H9 (cell line): ENCODE results near the gene PLA2G5. TPM values are rescaled to one million over a fixed set of nuclear protein-coding genes. Genes with fewer than 3 reads are reported as not detected.
A peak's percentile ranks its signal among the peaks of the same experiment; 100 is the strongest.

Experiments used
- DNase-seq: peaks from one replicate; pipeline ENCODE4 v3.0.0-alpha.2; 2017
- H2AFZ ChIP-seq: one replicate; pipeline ENCODE4 v1.6.1; 2013; ENCODE audit warnings: mild to moderate bottlenecking, low read length, control low read depth, moderate library complexity
- H2AK5ac ChIP-seq: 2 replicates; pipeline ENCODE4 v1.6.1; 2013; ENCODE audit warnings: low read length, control low read depth, mixed read lengths; ENCODE audit not compliant: insufficient read length
- H2BK120ac ChIP-seq: one replicate; pipeline ENCODE4 v1.6.1; 2013; ENCODE audit warnings: low read depth, mild to moderate bottlenecking, low read length, control low read depth, inconsistent platforms; ENCODE audit not compliant: poor library complexity, severe bottlenecking
- H2BK12ac ChIP-seq: 2 replicates; pipeline ENCODE4 v1.6.1; 2013; ENCODE audit warnings: low read length, control low read depth, mixed read lengths, low read depth; ENCODE audit not compliant: insufficient read length
- H2BK15ac ChIP-seq: 2 replicates; pipeline ENCODE4 v1.6.1; 2013; ENCODE audit warnings: low read depth, low read length, control low read depth
- H2BK20ac ChIP-seq: one replicate; pipeline ENCODE4 v1.6.1; 2013; ENCODE audit warnings: low read depth, mild to moderate bottlenecking, low read length, control low read depth, inconsistent platforms; ENCODE audit not compliant: poor library complexity, severe bottlenecking
- H2BK5ac ChIP-seq: 2 replicates; pipeline ENCODE4 v1.6.1; 2013; ENCODE audit warnings: low read length, control low read depth, mixed read lengths; ENCODE audit not compliant: insufficient read length
- H3K14ac ChIP-seq: 2 replicates; pipeline ENCODE4 v1.6.1; 2013; ENCODE audit warnings: low read length, control low read depth; ENCODE audit not compliant: insufficient read depth
- H3K18ac ChIP-seq: 2 replicates; pipeline ENCODE4 v1.6.1; 2013; ENCODE audit warnings: low read depth, mild to moderate bottlenecking, mixed read lengths, low read length, control low read depth; ENCODE audit not compliant: insufficient read length
- H3K23ac ChIP-seq: 2 replicates; pipeline ENCODE4 v1.6.1; 2013; ENCODE audit warnings: low read length, control low read depth, mixed read lengths, low read depth; ENCODE audit not compliant: insufficient read length
- H3K23me2 ChIP-seq: 2 replicates; pipeline ENCODE4 v1.6.1; 2013; ENCODE audit warnings: low read depth, mild to moderate bottlenecking, mixed read lengths, low read length, control low read depth; ENCODE audit not compliant: insufficient read length, poor library complexity, severe bottlenecking
- H3K27ac ChIP-seq: 2 replicates; pipeline ENCODE4 v1.5.1; 2013; ENCODE audit warnings: low read length, control low read depth, mixed read lengths, low read depth; ENCODE audit not compliant: insufficient read length
- H3K27me3 ChIP-seq: 2 replicates; pipeline ENCODE4 v1.6.1; 2013; ENCODE audit warnings: low read length, control low read depth, inconsistent platforms; ENCODE audit not compliant: insufficient read depth
- H3K4ac ChIP-seq: 2 replicates; pipeline ENCODE4 v1.6.1; 2013; ENCODE audit warnings: low read depth, mild to moderate bottlenecking, control low read depth, inconsistent platforms, low read length, moderate library complexity
- H3K4me1 ChIP-seq: 2 replicates; pipeline ENCODE4 v1.6.1; 2013; ENCODE audit warnings: low read length, control low read depth, inconsistent platforms; ENCODE audit not compliant: insufficient read depth
- H3K4me2 ChIP-seq: 2 replicates; pipeline ENCODE4 v1.6.1; 2013; ENCODE audit warnings: low read length, control low read depth, mixed read lengths; ENCODE audit not compliant: insufficient read length, insufficient read depth
- H3K56ac ChIP-seq: 2 replicates; pipeline ENCODE4 v1.6.1; 2013; ENCODE audit warnings: low read depth, mild to moderate bottlenecking, mixed read lengths, low read length, control low read depth; ENCODE audit not compliant: insufficient read length
- H3K79me1 ChIP-seq: 2 replicates; pipeline ENCODE4 v1.6.1; 2013; ENCODE audit warnings: low read depth, mild to moderate bottlenecking, moderate library complexity, low read length, control low read depth, inconsistent platforms; ENCODE audit not compliant: insufficient read depth, poor library complexity, severe bottlenecking
- H3K79me2 ChIP-seq: 2 replicates; pipeline ENCODE4 v1.6.1; 2013; ENCODE audit warnings: low read length, control low read depth, inconsistent platforms; ENCODE audit not compliant: insufficient read depth
- H3K9ac ChIP-seq: 2 replicates; pipeline ENCODE4 v1.6.1; 2013; ENCODE audit warnings: low read length, control low read depth, mixed read lengths; ENCODE audit not compliant: insufficient read length; ENCODE audit errors: extremely low read depth
- H3K9me3 ChIP-seq: one replicate; pipeline ENCODE4 v1.6.1; 2013; ENCODE audit warnings: low read depth, low read length, inconsistent platforms; ENCODE audit not compliant: control insufficient read depth
- H3T11ph ChIP-seq: one replicate; pipeline ENCODE4 v1.6.1; 2013; ENCODE audit warnings: mild to moderate bottlenecking, low read length, control low read depth, inconsistent platforms
- H4K20me1 ChIP-seq: one replicate; pipeline ENCODE4 v1.6.1; 2013; ENCODE audit not compliant: control insufficient read depth, insufficient read length, insufficient read depth
- H4K5ac ChIP-seq: 2 replicates; pipeline ENCODE4 v1.6.1; 2013; ENCODE audit warnings: low read depth, mild to moderate bottlenecking, mixed read lengths, low read length, control low read depth; ENCODE audit not compliant: insufficient read length
- H4K8ac ChIP-seq: replicated peaks from 2 replicates; pipeline ENCODE4 v1.6.1; 2013; ENCODE audit warnings: low read length, control low read depth, mixed read lengths, low read depth; ENCODE audit not compliant: insufficient read length
- H4K91ac ChIP-seq: 2 replicates; pipeline ENCODE4 v1.6.1; 2013; ENCODE audit warnings: low read depth, mild to moderate bottlenecking, moderate library complexity, mixed read lengths, low read length, control low read depth; ENCODE audit not compliant: insufficient read length
- H3K27ac Mint-ChIP-seq, 3 experiments: 2 replicates in 2 of 3; 3 replicates in 1 of 3; pipeline ENCODE4 v1.8.0; 2020 to 2021; ENCODE audit warnings: mixed read lengths in 3 of 3, mild to moderate bottlenecking in 1 of 3, moderate library complexity in 1 of 3
- H3K27me3 Mint-ChIP-seq: 2 replicates; pipeline ENCODE4 v1.8.0; 2021; ENCODE audit warnings: low read depth, mild to moderate bottlenecking, moderate library complexity, mixed read lengths
- H3K36me3 Mint-ChIP-seq, 3 experiments: 2 replicates in 2 of 3; 3 replicates in 1 of 3; pipeline ENCODE4 v1.8.0; 2020 to 2021; ENCODE audit warnings: low read depth in 3 of 3, mixed read lengths in 3 of 3; ENCODE audit not compliant: insufficient read depth in 1 of 3
- H3K4me1 Mint-ChIP-seq, 2 experiments: 2 replicates each; pipeline ENCODE4 v1.8.0; 2020; ENCODE audit warnings: mixed read lengths in 2 of 2
- H3K4me3 Mint-ChIP-seq, 2 experiments: 2 replicates in 1 of 2; 3 replicates in 1 of 2; pipeline ENCODE4 v1.8.0; 2020 to 2021; ENCODE audit warnings: mild to moderate bottlenecking in 2 of 2, mixed read lengths in 2 of 2, moderate library complexity in 1 of 2
- H3K9me3 Mint-ChIP-seq, 2 experiments: 2 replicates in 1 of 2; 3 replicates in 1 of 2; pipeline ENCODE4 v1.8.0; 2020; ENCODE audit warnings: mild to moderate bottlenecking in 2 of 2, mixed read lengths in 2 of 2, moderate library complexity in 1 of 2
- WGBS: extraction: QIAGEN DNeasy Blood & Tissue Kit; methylation state at CpG from one replicate; pipeline ENCODE4 v1.1.7; 2013; ENCODE audit warnings: missing lambda C conversion rate, low lambda C conversion rate, mixed read lengths; ENCODE audit not compliant: insufficient read length; ENCODE audit errors: extremely low coverage; 5-methylcytosine and 5-hydroxymethylcytosine counted together
- total RNA-seq: library from RNA; stranded (reverse); gene quantifications from 2 replicates; pipeline ENCODE4 v1.2.1, GENCODE V29; 2021
- TF ChIP-seq, protein P1 (sequence below): fragments of 200-600 bp; sonication (generic); conservative IDR thresholded peaks from 3 replicates; pipeline ENCODE4 v1.8.0; 2021; ENCODE audit warnings: antibody characterized with exemption, mild to moderate bottlenecking

PLA2G5 gene
- total RNA-seq, 1 experiment from 2014 or later, result not detected

DNA sequence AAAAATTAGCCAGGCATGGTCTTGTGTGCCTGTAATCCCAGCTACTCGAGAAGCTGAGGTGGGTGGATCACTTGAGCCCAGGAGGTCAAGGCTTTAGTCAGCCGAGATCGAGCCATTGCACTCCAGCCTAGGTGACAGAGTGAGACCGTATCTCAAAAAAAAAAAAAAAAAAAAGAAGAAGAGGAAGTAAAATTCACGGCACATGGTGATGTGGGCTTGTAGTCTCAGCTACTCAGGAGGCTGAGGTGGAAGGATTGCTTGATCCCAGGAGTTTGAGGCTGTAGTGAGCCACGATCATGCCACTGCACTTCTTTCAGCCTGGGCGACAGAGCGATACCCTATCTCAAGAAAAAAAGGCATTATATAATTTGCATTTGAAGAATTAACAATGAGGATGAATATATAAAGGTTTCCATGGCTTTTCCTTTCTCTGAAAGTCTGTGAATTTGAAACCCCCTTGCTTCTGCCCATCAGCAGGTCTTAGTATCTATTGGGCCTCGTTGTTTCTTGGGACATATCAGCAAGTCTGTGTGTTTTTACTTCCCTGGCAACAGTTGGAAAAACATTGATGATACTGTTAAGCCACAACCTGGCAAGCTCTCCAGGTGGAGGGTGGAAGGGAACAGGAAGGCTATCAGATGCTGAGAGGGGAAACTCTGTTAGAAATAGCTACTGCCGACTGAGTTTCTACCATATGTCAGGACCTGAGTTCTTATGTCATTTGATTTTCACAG, 53.9 kb downstream of the PLA2G5 start:
- Histone ChIP-seq H3K14ac (no peak overlapping the region), H3K9me3 (no peaks in the 10 kb centered on the region), H3K4me1 (no peaks in the 10 kb centered on the region), H4K20me1 (no peaks in the 10 kb centered on the region), H2BK120ac (peak overlapping the region; percentile 16), H2BK20ac (no peak overlapping the region), H3K79me2 (no peaks in the 10 kb centered on the region), H2BK15ac (no peak overlapping the region), H3K27me3 (no peaks in the 10 kb centered on the region; the same call in 1 of the 2 replicates), H3K23ac (no peak overlapping the region), H3K23me2 (no peaks in the 10 kb centered on the region), H4K5ac (no peak overlapping the region), H2BK12ac (no peak overlapping the region), H2AK5ac (no peak overlapping the region), H3K4me2 (no peak overlapping the region), H2BK5ac (no peak overlapping the region), H3K56ac (no peak overlapping the region), H2AFZ (no peak overlapping the region), H4K91ac (no peak overlapping the region), H3K9ac (no peak overlapping the region), H3K79me1 (no peaks in the 10 kb centered on the region), H3T11ph (no peak overlapping the region), H4K8ac (no peak overlapping the region), H3K18ac (no peak overlapping the region), H3K27ac (no peak overlapping the region), H3K4ac (no peak overlapping the region)
- H3K36me3 Mint-ChIP-seq, result no peaks in the 10 kb centered on the region
- WGBS, result no CpG with 5 or more reads among the region's 10 CpGs
- peaks cover 17% of the 10 kb centered on the region for H3K27me3 Mint-ChIP-seq
- TF ChIP-seq, protein P1, sequence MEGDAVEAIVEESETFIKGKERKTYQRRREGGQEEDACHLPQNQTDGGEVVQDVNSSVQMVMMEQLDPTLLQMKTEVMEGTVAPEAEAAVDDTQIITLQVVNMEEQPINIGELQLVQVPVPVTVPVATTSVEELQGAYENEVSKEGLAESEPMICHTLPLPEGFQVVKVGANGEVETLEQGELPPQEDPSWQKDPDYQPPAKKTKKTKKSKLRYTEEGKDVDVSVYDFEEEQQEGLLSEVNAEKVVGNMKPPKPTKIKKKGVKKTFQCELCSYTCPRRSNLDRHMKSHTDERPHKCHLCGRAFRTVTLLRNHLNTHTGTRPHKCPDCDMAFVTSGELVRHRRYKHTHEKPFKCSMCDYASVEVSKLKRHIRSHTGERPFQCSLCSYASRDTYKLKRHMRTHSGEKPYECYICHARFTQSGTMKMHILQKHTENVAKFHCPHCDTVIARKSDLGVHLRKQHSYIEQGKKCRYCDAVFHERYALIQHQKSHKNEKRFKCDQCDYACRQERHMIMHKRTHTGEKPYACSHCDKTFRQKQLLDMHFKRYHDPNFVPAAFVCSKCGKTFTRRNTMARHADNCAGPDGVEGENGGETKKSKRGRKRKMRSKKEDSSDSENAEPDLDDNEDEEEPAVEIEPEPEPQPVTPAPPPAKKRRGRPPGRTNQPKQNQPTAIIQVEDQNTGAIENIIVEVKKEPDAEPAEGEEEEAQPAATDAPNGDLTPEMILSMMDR, result no peak
- no peak for DNase-seq
- no peak overlapping the region for H3K4me3 Mint-ChIP-seq
- no peak overlapping the region for H3K27ac Mint-ChIP-seq
- peaks cover 4% of the 10 kb centered on the region in 2 experiments; a peak in 3 of 4 replicates for H3K4me1 Mint-ChIP-seq
- peaks cover 0 to 3% of the 10 kb centered on the region in 2 experiments; a peak in 2 of 5 replicates for H3K9me3 Mint-ChIP-seq
